ENCODE data around the gene PKD1.
A peak's percentile ranks its signal among the peaks of the same experiment; 100 is the strongest.

PKD1 gene

GRCh38 chr16:2056077-2056476 is 79.6 kb downstream of the PKD1 start:
- no peak for DNase-seq (ENCODE audit: insufficient read length, low spot score)
- no peak for TF ChIP-seq POU2F2 (IDR thresholded peaks at IDR 0.05; ENCODE audit: low read depth, low read length)
- TF ChIP-seq POLR2AphosphoS5 (IDR thresholded peaks at IDR 0.05; ENCODE audit: low read depth, low read length), result no peak
- no peak for TF ChIP-seq PAX5 (IDR thresholded peaks at IDR 0.05; ENCODE audit: insufficient read depth, low read length, severe bottlenecking)
- TF ChIP-seq TAF1 (IDR thresholded peaks at IDR 0.05; ENCODE audit: low read depth, low read length), result no peak
- TF ChIP-seq SPI1 (IDR thresholded peaks at IDR 0.05; ENCODE audit: low read depth, low read length), result no peak
- no peak for TF ChIP-seq POLR2A (IDR thresholded peaks at IDR 0.05; ENCODE audit: low read depth, low read length)
- no peak for FAIRE-seq

GRCh38 chr16:2054543-2055245 is 81.0 kb downstream of the PKD1 start:
- TF ChIP-seq POU2F2 (IDR thresholded peaks at IDR 0.05; ENCODE audit: low read depth, low read length) (no peak), POLR2A (IDR thresholded peaks at IDR 0.05; ENCODE audit: low read depth, low read length) (no peak), SPI1 (IDR thresholded peaks at IDR 0.05; ENCODE audit: low read depth, low read length) (no peak), POLR2AphosphoS5 (IDR thresholded peaks at IDR 0.05; ENCODE audit: low read depth, low read length) (no peak), PAX5 (IDR thresholded peaks at IDR 0.05; ENCODE audit: insufficient read depth, low read length, severe bottlenecking) (no peak), TAF1 (IDR thresholded peaks at IDR 0.05; ENCODE audit: low read depth, low read length) (no peak)
- FAIRE-seq, result no peak
- no peak for DNase-seq (ENCODE audit: insufficient read length, low spot score)

GRCh38 chr16:2053897-2054296 is 81.8 kb downstream of the PKD1 start:
- FAIRE-seq, result no peak
- no peak for TF ChIP-seq SPI1 (IDR thresholded peaks at IDR 0.05; ENCODE audit: low read depth, low read length)
- TF ChIP-seq POLR2AphosphoS5 (IDR thresholded peaks at IDR 0.05; ENCODE audit: low read depth, low read length), result no peak
- TF ChIP-seq POU2F2 (IDR thresholded peaks at IDR 0.05; ENCODE audit: low read depth, low read length), result no peak
- no peak for TF ChIP-seq POLR2A (IDR thresholded peaks at IDR 0.05; ENCODE audit: low read depth, low read length)
- no peak for TF ChIP-seq PAX5 (IDR thresholded peaks at IDR 0.05; ENCODE audit: insufficient read depth, low read length, severe bottlenecking)
- no peak for TF ChIP-seq TAF1 (IDR thresholded peaks at IDR 0.05; ENCODE audit: low read depth, low read length)
- no peak for DNase-seq (ENCODE audit: insufficient read length, low spot score)

- TF ChIP-seq POU2F2 (IDR thresholded peaks at IDR 0.05; ENCODE audit: low read depth, low read length) (no peak), POLR2A (IDR thresholded peaks at IDR 0.05; ENCODE audit: low read depth, low read length) (no peak), POLR2AphosphoS5 (IDR thresholded peaks at IDR 0.05; ENCODE audit: low read depth, low read length) (no peak), SPI1 (IDR thresholded peaks at IDR 0.05; ENCODE audit: low read depth, low read length) (no peak), PAX5 (IDR thresholded peaks at IDR 0.05; ENCODE audit: insufficient read depth, low read length, severe bottlenecking) (no peak), TAF1 (IDR thresholded peaks at IDR 0.05; ENCODE audit: low read depth, low read length) (no peak)
- DNase-seq (ENCODE audit: insufficient read length, low spot score) (no peak), FAIRE-seq (no peak)
These were observed 82.5 kb downstream of the PKD1 start for GRCh38 chr16:2053211-2053610.

GRCh38 chr16:2048116-2048543 is 87.6 kb downstream of the PKD1 start:
- no peak for DNase-seq (ENCODE audit: insufficient read length, low spot score)
- FAIRE-seq, result no peak
- TF ChIP-seq PAX5 (IDR thresholded peaks at IDR 0.05; ENCODE audit: insufficient read depth, low read length, severe bottlenecking) (no peak), POU2F2 (IDR thresholded peaks at IDR 0.05; ENCODE audit: low read depth, low read length) (no peak), POLR2AphosphoS5 (IDR thresholded peaks at IDR 0.05; ENCODE audit: low read depth, low read length) (no peak), POLR2A (IDR thresholded peaks at IDR 0.05; ENCODE audit: low read depth, low read length) (no peak), TAF1 (IDR thresholded peaks at IDR 0.05; ENCODE audit: low read depth, low read length) (no peak), SPI1 (IDR thresholded peaks at IDR 0.05; ENCODE audit: low read depth, low read length) (no peak)

GRCh38 chr16:2047330-2048115 is 88.2 kb downstream of the PKD1 start, which contains the start of the genes NTHL1 and TSC2:
TSS of gene NTHL1 (minus strand) at chr16:2047834. CDS start at chr16:2047823, 11 bp downstream.
TSS of gene TSC2 (plus strand) at chr16:2047985. CDS start at chr16:2048616, 631 bp downstream.
- FAIRE-seq (peak; percentile 98), DNase-seq (ENCODE audit: insufficient read length, low spot score) (peak; percentile 100)
- no peak for TF ChIP-seq POLR2AphosphoS5 (IDR thresholded peaks at IDR 0.05; ENCODE audit: low read depth, low read length)
- TF ChIP-seq PAX5 (IDR thresholded peaks at IDR 0.05; ENCODE audit: insufficient read depth, low read length, severe bottlenecking), result peak; percentile 55
- TF ChIP-seq SPI1 (IDR thresholded peaks at IDR 0.05; ENCODE audit: low read depth, low read length), result no peak
- no peak for TF ChIP-seq POU2F2 (IDR thresholded peaks at IDR 0.05; ENCODE audit: low read depth, low read length)
- no peak for TF ChIP-seq TAF1 (IDR thresholded peaks at IDR 0.05; ENCODE audit: low read depth, low read length)
- TF ChIP-seq POLR2A (IDR thresholded peaks at IDR 0.05; ENCODE audit: low read depth, low read length), result 0 out of 2 replicates have a peak, but pooled peaks have one; percentile 35

- DNase-seq (ENCODE audit: insufficient read length, low spot score), result no peak
- peak; percentile 23 for FAIRE-seq
- TF ChIP-seq SPI1 (IDR thresholded peaks at IDR 0.05; ENCODE audit: low read depth, low read length) (no peak), POLR2AphosphoS5 (IDR thresholded peaks at IDR 0.05; ENCODE audit: low read depth, low read length) (no peak), PAX5 (IDR thresholded peaks at IDR 0.05; ENCODE audit: insufficient read depth, low read length, severe bottlenecking) (no peak), TAF1 (IDR thresholded peaks at IDR 0.05; ENCODE audit: low read depth, low read length) (no peak), POLR2A (IDR thresholded peaks at IDR 0.05; ENCODE audit: low read depth, low read length) (no peak)
These were observed 88.8 kb downstream of the PKD1 start for GRCh38 chr16:2046893-2047329.

GRCh38 chr16:2045965-2046892 is 89.5 kb downstream of the PKD1 start:
- TF ChIP-seq TAF1 (IDR thresholded peaks at IDR 0.05; ENCODE audit: low read depth, low read length), result no peak
- no peak for TF ChIP-seq PAX5 (IDR thresholded peaks at IDR 0.05; ENCODE audit: insufficient read depth, low read length, severe bottlenecking)
- TF ChIP-seq POLR2AphosphoS5 (IDR thresholded peaks at IDR 0.05; ENCODE audit: low read depth, low read length), result no peak
- TF ChIP-seq POLR2A (IDR thresholded peaks at IDR 0.05; ENCODE audit: low read depth, low read length), result no peak
- no peak for TF ChIP-seq POU2F2 (IDR thresholded peaks at IDR 0.05; ENCODE audit: low read depth, low read length)
- no peak for TF ChIP-seq SPI1 (IDR thresholded peaks at IDR 0.05; ENCODE audit: low read depth, low read length)
- FAIRE-seq (no peak), DNase-seq (ENCODE audit: insufficient read length, low spot score) (no peak)

Data from GM12891 (cell line).